ENCODE measurements around the gene MTHFD1L. TPM values are rescaled to one million over a fixed set of nuclear protein-coding genes. Genes with fewer than 3 reads are reported as not detected.
"Not testable (repeated sequence)": the region's sequence is repeated elsewhere in the genome, so short reads cannot be mapped to it uniquely, and the experiment has no call there.

MTHFD1L gene
- total RNA-seq = 13.9 TPM
- polyA plus RNA-seq = 16.0 TPM
- long read RNA-seq, donor 1, partial matches to known transcripts = 0 of 1 reads
- long read RNA-seq, donor 1, other reads (novel, unspliced or antisense) = 0 of 1 reads
- long read RNA-seq, donor 2 = 0 reads
- long read RNA-seq, donor 3, partial matches to known transcripts = 5 of 9 reads
- long read RNA-seq, donor 3, other reads (novel, unspliced or antisense) = 0 of 9 reads
- long read RNA-seq, donor 4, partial matches to known transcripts = 0 of 1 reads
- long read RNA-seq, donor 4, other reads (novel, unspliced or antisense) = 0 of 1 reads
- long read RNA-seq, donor 5, partial matches to known transcripts = 17 of 19 reads
- long read RNA-seq, donor 5, other reads (novel, unspliced or antisense) = 0 of 19 reads
- long read RNA-seq, donor 6, partial matches to known transcripts = 0 of 2 reads
- long read RNA-seq, donor 6, other reads (novel, unspliced or antisense) = 0 of 2 reads
- long read RNA-seq, donor 7, partial matches to known transcripts = 11 of 12 reads
- long read RNA-seq, donor 7, other reads (novel, unspliced or antisense) = 0 of 12 reads
- long read RNA-seq, donor 8, partial matches to known transcripts = 0 of 2 reads
- long read RNA-seq, donor 8, other reads (novel, unspliced or antisense) = 0 of 2 reads
- long read RNA-seq, donor 9 = 0 reads
- long read RNA-seq, donor 10, partial matches to known transcripts = 0 of 3 reads
- long read RNA-seq, donor 10, other reads (novel, unspliced or antisense) = 0 of 3 reads

DNA sequence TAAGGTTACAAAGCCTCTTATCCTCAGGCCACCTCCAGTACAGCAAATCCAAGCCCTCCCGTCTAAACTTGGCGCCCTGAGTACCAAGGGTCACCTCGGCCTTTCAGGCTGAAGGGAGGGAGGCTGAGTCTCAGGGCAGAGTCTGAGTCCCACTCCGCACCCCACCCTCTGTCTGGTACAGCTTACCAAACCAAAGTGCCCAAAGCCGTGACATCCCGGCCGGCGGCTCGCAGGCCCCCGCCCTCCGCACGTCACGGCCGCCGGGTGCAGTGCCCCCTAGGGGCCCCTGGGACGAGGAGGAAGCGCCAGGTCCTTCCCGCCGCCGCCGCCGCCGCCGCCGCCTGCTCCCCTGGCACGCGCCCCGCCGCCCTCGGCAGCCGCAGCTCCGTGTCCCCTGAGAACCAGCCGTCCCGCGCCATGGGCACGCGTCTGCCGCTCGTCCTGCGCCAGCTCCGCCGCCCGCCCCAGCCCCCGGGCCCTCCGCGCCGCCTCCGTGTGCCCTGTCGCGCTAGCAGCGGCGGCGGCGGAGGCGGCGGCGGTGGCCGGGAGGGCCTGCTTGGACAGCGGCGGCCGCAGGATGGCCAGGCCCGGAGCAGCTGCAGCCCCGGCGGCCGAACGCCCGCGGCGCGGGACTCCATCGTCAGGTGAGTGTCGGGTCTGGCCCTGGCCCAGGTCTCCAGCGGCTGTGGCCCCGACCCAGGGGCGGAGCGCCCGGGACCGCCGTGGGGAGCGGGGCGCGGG lies at the start of gene MTHFD1L:
Gene MTHFD1L (plus strand): TSS at position 297 of the 741 bp plus-strand sequence. CDS start 121 bp downstream, at position 418.
- Histone ChIP-seq H3K4me3 (ENCODE audit: low read length in 2 of 2) (peak within 1 kb of the TSS; percentile 71 to 75), H3K4me1 (ENCODE audit: control insufficient read depth in 2 of 2, insufficient read depth in 2 of 2, low read length in 2 of 2) (peaks cover 4 to 37% of the 10 kb centered on the region in 2 donors), H3K36me3 (ENCODE audit: control insufficient read depth in 2 of 2, insufficient read depth in 2 of 2, low read length in 1 of 2) (no peaks in the 10 kb centered on the region), H3K27me3 (ENCODE audit: control insufficient read depth in 2 of 2, insufficient read depth in 1 of 2, low read length in 1 of 2) (peaks cover 0 to 7% of the 10 kb centered on the region in 2 donors), H3K27ac (ENCODE audit: low read depth in 1 of 2, low read length in 1 of 2) (peak within 1 kb of the TSS; percentile 80 to 84), H3K9me3 (ENCODE audit: control insufficient read depth in 2 of 2, insufficient read depth in 1 of 2, low read length in 1 of 2) (no peaks in the 10 kb centered on the region)
- DNase-seq (ENCODE audit: low read depth in 6 of 9, low spot score in 9 of 9) = peak in 5 of 9 donors; percentile 21 to 76 (median 51)
- WGBS = under 1% methylated on average over 82 of the region's 82 CpGs

DNA sequence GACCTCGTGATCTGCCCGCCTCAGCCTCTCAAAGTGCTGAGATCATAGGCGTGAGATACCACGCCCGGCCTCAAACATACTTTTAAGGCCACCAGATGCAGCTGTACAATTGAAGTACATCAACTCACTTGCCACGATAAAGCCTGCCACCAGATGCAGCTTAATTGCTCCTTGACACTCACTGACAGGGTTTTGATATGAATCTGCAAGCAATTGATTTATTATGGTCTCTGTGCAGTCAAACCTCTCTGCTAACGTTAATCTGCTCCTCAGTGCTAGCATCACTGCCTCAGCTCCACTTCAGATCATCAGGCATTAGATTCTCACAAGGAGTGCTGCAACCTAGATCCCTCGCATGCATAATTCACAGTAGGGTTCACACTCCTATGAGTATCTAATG lies 48.9 kb upstream of the MTHFD1L start:
- not testable (repeated sequence) for DNase-seq (ENCODE audit: low read depth in 6 of 9, low spot score in 9 of 9); H3K9me3 ChIP-seq (ENCODE audit: control insufficient read depth in 2 of 2, insufficient read depth in 1 of 2, low read length in 1 of 2); H3K4me3 ChIP-seq (ENCODE audit: low read length in 2 of 2); H3K27ac ChIP-seq (ENCODE audit: low read depth in 1 of 2, low read length in 1 of 2); H3K27me3 ChIP-seq (ENCODE audit: control insufficient read depth in 2 of 2, insufficient read depth in 1 of 2, low read length in 1 of 2)
- WGBS = 94% methylated on average over 8 of the region's 8 CpGs
- H3K4me1 ChIP-seq (ENCODE audit: control insufficient read depth in 2 of 2, insufficient read depth in 2 of 2, low read length in 2 of 2) = peaks cover 0 to 28% of the 10 kb centered on the region in 2 donors
- peaks cover 40 to 60% of the 10 kb centered on the region in 2 donors for H3K36me3 ChIP-seq (ENCODE audit: control insufficient read depth in 2 of 2, insufficient read depth in 2 of 2, low read length in 1 of 2)

DNA sequence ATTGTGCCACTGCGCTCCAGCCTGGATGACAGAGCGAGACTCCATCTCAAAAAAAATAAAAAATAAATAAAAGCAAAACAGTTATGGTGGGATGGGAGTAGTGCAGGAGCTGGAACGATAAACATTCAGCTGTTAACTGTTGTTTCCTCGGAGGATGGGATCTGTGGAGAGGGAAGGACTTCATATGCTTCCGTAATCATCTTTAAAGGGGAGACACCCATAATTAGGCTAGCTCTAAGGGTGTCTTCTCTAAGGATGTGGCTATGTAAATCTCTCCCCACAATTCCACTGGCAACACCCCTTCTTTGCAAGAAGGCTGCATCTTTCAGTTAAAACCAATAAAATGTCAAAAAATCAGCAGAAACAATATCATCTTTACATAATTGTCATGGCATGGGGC lies 42.6 kb upstream of the MTHFD1L start:
- Histone ChIP-seq H3K27ac (ENCODE audit: low read depth in 1 of 2, low read length in 1 of 2) (no peak overlapping the region), H3K4me1 (ENCODE audit: control insufficient read depth in 2 of 2, insufficient read depth in 2 of 2, low read length in 2 of 2) (no peaks in the 10 kb centered on the region), H3K9me3 (ENCODE audit: control insufficient read depth in 2 of 2, insufficient read depth in 1 of 2, low read length in 1 of 2) (no peaks in the 10 kb centered on the region), H3K4me3 (ENCODE audit: low read length in 2 of 2) (no peak overlapping the region), H3K27me3 (ENCODE audit: control insufficient read depth in 2 of 2, insufficient read depth in 1 of 2, low read length in 1 of 2) (no peaks in the 10 kb centered on the region), H3K36me3 (ENCODE audit: control insufficient read depth in 2 of 2, insufficient read depth in 2 of 2, low read length in 1 of 2) (peaks cover 46 to 74% of the 10 kb centered on the region in 2 donors)
- DNase-seq (ENCODE audit: low read depth in 6 of 9, low spot score in 9 of 9) = no peak
- 97% methylated on average over 5 of the region's 5 CpGs for WGBS

DNA sequence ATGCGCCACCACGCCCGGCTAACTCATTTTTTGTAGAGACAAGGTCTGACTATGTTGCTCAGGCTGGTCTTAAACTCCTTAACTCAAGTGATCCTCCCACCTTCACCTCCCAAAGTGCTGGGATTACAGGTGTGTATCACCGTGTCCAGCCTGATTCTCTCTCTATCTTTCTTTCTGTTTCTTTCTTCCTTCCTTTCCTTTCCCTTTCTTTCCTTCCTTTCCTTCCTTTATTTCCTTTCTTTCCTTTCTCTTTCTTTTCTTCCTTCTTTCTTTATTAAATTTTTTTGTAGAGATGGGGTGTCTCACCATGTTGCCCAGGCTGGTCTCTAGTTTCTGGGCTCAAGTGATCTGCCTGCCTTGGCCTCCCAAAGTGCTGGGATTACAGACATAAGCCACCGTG lies 38.7 kb upstream of the MTHFD1L start:
- H3K27me3 ChIP-seq (ENCODE audit: control insufficient read depth in 2 of 2, insufficient read depth in 1 of 2, low read length in 1 of 2) = no peaks in the 10 kb centered on the region
- WGBS = 97% methylated on average over 5 of the region's 5 CpGs
- H3K9me3 ChIP-seq (ENCODE audit: control insufficient read depth in 2 of 2, insufficient read depth in 1 of 2, low read length in 1 of 2) = no peaks in the 10 kb centered on the region
- no peak overlapping the region for H3K4me3 ChIP-seq (ENCODE audit: low read length in 2 of 2)
- DNase-seq (ENCODE audit: low read depth in 6 of 9, low spot score in 9 of 9) = no peak
- H3K4me1 ChIP-seq (ENCODE audit: control insufficient read depth in 2 of 2, insufficient read depth in 2 of 2, low read length in 2 of 2) = no peaks in the 10 kb centered on the region
- peaks cover 44 to 66% of the 10 kb centered on the region in 2 donors for H3K36me3 ChIP-seq (ENCODE audit: control insufficient read depth in 2 of 2, insufficient read depth in 2 of 2, low read length in 1 of 2)
- no peak overlapping the region for H3K27ac ChIP-seq (ENCODE audit: low read depth in 1 of 2, low read length in 1 of 2)

DNA sequence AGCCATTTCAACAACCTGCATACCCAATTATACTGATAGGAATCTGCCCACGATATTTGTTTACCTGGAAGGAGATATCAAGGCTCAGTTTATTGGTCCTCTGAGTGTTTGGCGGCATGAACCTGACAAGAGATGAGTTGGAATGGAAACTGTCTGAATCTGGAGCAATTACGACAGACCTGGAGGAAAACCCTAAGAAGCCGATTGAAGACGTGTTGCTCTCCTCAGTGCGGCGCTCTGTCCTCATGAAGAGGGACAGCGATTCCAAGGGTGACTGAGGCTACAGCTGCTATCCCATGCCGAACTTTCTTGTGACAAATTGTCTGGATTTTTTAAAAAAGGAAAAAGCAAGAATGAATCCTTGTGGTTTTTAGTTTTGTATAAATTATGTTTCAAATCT lies 37.4 kb upstream of the MTHFD1L start:
- WGBS = 97% methylated on average over 9 of the region's 9 CpGs
- H3K27ac ChIP-seq (ENCODE audit: low read depth in 1 of 2, low read length in 1 of 2); H3K27me3 ChIP-seq (ENCODE audit: control insufficient read depth in 2 of 2, insufficient read depth in 1 of 2, low read length in 1 of 2); H3K4me1 ChIP-seq (ENCODE audit: control insufficient read depth in 2 of 2, insufficient read depth in 2 of 2, low read length in 2 of 2); DNase-seq (ENCODE audit: low read depth in 6 of 9, low spot score in 9 of 9); H3K9me3 ChIP-seq (ENCODE audit: control insufficient read depth in 2 of 2, insufficient read depth in 1 of 2, low read length in 1 of 2); H3K4me3 ChIP-seq (ENCODE audit: low read length in 2 of 2): not testable (repeated sequence)
- H3K36me3 ChIP-seq (ENCODE audit: control insufficient read depth in 2 of 2, insufficient read depth in 2 of 2, low read length in 1 of 2) = peaks cover 45 to 66% of the 10 kb centered on the region in 2 donors

DNA sequence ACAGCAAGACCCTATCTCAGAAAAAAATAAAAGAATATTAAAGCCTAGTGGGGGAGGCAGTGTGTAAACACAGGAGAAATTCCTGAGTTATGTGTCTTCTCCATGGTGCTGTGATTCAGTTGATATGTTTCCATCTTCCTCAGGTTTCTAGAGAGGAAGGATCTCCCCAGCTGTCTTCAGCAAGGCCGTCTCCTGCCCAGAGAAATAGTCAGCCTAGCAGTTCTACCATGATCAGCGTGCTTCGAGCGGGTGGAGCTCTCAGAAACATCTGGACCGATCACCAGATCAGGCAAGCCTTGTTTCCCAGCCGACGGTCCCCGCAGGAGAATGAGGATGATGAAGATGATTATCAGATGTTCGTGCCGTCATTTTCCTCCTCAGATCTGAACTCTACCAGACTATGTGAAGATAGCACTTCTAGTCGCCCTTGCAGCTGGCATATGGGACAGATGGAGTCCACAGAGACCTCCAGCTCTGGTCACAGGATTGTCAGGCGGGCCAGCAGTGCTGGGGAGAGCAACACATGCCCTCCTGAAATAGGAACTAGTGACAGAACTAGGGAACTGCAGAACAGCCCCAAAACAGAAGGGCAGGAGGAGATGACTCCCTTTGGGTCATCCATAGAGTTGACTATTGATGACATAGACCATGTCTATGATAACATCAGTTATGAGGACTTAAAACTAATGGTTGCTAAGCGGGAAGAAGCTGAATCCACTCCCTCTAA lies 34.9 kb upstream of the MTHFD1L start:
- WGBS = 98% methylated on average over 13 of the region's 13 CpGs
- H3K4me1 ChIP-seq (ENCODE audit: control insufficient read depth in 2 of 2, insufficient read depth in 2 of 2, low read length in 2 of 2) = no peaks in the 10 kb centered on the region
- DNase-seq (ENCODE audit: low read depth in 6 of 9, low spot score in 9 of 9) = no peak
- peaks cover 56 to 71% of the 10 kb centered on the region in 2 donors for H3K36me3 ChIP-seq (ENCODE audit: control insufficient read depth in 2 of 2, insufficient read depth in 2 of 2, low read length in 1 of 2)
- H3K4me3 ChIP-seq (ENCODE audit: low read length in 2 of 2) = no peak overlapping the region
- no peaks in the 10 kb centered on the region for H3K9me3 ChIP-seq (ENCODE audit: control insufficient read depth in 2 of 2, insufficient read depth in 1 of 2, low read length in 1 of 2)
- no peaks in the 10 kb centered on the region for H3K27me3 ChIP-seq (ENCODE audit: control insufficient read depth in 2 of 2, insufficient read depth in 1 of 2, low read length in 1 of 2)
- H3K27ac ChIP-seq (ENCODE audit: low read depth in 1 of 2, low read length in 1 of 2) = no peak overlapping the region

DNA sequence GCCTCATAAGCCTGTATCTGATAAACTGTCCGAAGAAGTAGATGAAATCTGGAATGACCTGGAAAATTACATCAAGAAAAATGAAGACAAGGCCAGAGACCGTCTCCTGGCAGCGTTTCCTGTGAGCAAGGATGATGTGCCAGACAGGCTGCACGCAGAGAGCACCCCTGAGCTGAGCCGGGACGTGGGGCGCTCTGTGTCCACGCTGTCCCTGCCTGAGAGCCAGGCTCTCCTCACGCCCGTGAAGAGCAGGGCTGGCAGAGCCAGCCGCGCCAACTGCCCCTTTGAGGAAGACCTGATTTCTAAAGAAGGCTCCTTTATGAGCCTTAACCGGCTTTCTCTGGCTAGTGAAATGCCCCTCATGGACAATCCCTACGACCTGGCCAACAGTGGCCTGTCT lies 33.9 kb upstream of the MTHFD1L start:
- 99% methylated on average over 14 of the region's 14 CpGs for WGBS
- no peak for DNase-seq (ENCODE audit: low read depth in 6 of 9, low spot score in 9 of 9)

DNA sequence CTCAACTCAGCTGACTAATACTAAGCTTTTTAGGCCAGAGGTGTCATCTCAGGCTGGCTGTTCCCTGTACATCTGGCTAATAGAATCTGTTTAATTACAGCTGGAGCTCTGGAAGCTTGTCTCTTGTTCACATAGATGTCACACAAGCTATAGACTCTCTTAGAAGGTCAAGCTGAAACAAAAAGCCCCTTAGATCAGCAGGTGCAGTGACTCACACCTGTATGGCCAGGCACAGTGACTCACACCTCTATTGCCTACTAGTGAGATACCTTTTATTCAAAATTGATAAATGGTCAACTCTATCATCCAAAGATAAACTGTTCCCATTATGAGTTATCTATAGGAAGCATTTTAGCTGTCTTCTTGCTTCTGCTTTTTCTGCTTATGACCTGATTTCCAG lies 29.9 kb upstream of the MTHFD1L start:
- H3K4me3 ChIP-seq (ENCODE audit: low read length in 2 of 2) = no peak overlapping the region
- no peak for DNase-seq (ENCODE audit: low read depth in 6 of 9, low spot score in 9 of 9)
- H3K36me3 ChIP-seq (ENCODE audit: control insufficient read depth in 2 of 2, insufficient read depth in 2 of 2, low read length in 1 of 2) = peaks cover 63 to 78% of the 10 kb centered on the region in 2 donors
- no peaks in the 10 kb centered on the region for H3K4me1 ChIP-seq (ENCODE audit: control insufficient read depth in 2 of 2, insufficient read depth in 2 of 2, low read length in 2 of 2)
- H3K27me3 ChIP-seq (ENCODE audit: control insufficient read depth in 2 of 2, insufficient read depth in 1 of 2, low read length in 1 of 2) = no peaks in the 10 kb centered on the region
- H3K9me3 ChIP-seq (ENCODE audit: control insufficient read depth in 2 of 2, insufficient read depth in 1 of 2, low read length in 1 of 2) = no peaks in the 10 kb centered on the region
- H3K27ac ChIP-seq (ENCODE audit: low read depth in 1 of 2, low read length in 1 of 2) = no peak overlapping the region

More for the DNA sequence above, 33.9 kb upstream of the MTHFD1L start:
- no peaks in the 10 kb centered on the region for H3K27me3 ChIP-seq (ENCODE audit: control insufficient read depth in 2 of 2, insufficient read depth in 1 of 2, low read length in 1 of 2)
- no peaks in the 10 kb centered on the region for H3K9me3 ChIP-seq (ENCODE audit: control insufficient read depth in 2 of 2, insufficient read depth in 1 of 2, low read length in 1 of 2)
- no peak overlapping the region for H3K27ac ChIP-seq (ENCODE audit: low read depth in 1 of 2, low read length in 1 of 2)
- H3K36me3 ChIP-seq (ENCODE audit: control insufficient read depth in 2 of 2, insufficient read depth in 2 of 2, low read length in 1 of 2) = peaks cover 60 to 77% of the 10 kb centered on the region in 2 donors
- no peaks in the 10 kb centered on the region for H3K4me1 ChIP-seq (ENCODE audit: control insufficient read depth in 2 of 2, insufficient read depth in 2 of 2, low read length in 2 of 2)
- H3K4me3 ChIP-seq (ENCODE audit: low read length in 2 of 2) = no peak overlapping the region

Data from thymus (tissue), 14 donors.